Amniotic epithelial cell (primary cell): ENCODE data around the gene FGD6.
"Not testable (repeated sequence)": the region's sequence is repeated elsewhere in the genome, so short reads cannot be mapped to it uniquely, and the experiment has no call there.

ENCODE experiments used
- DNase-seq: peaks from one replicate; pipeline ENCODE4 v3.0.0-alpha.2; 2010; ENCODE audit warnings: low read depth

Gene FGD6

GRCh38 chr12:95234187-95234586 is 16.9 kb upstream of the FGD6 start:
- DNase-seq, result not testable (repeated sequence)

- peak; percentile 83 for DNase-seq
Observed at GRCh38 chr12:95231190-95231589, 13.9 kb upstream of the FGD6 start.

- no peak for DNase-seq
Observed at GRCh38 chr12:95230313-95230712, 13.0 kb upstream of the FGD6 start.

- DNase-seq, result no peak
Observed at GRCh38 chr12:95229636-95230035, 12.4 kb upstream of the FGD6 start.

GRCh38 chr12:95228617-95229016 is 11.3 kb upstream of the FGD6 start:
- DNase-seq, result no peak

- DNase-seq, result no peak
Observed at GRCh38 chr12:95227818-95228356, 10.6 kb upstream of the FGD6 start.

GRCh38 chr12:95225645-95226212 is 8.5 kb upstream of the FGD6 start:
- DNase-seq, result no peak

GRCh38 chr12:95224202-95225170 is 7.2 kb upstream of the FGD6 start:
- DNase-seq, result peak; percentile 82

- no peak for DNase-seq
Observed at GRCh38 chr12:95220726-95221125, 3.5 kb upstream of the FGD6 start.

- no peak for DNase-seq
Observed at GRCh38 chr12:95220190-95220589, 2.9 kb upstream of the FGD6 start.

GRCh38 chr12:95218150-95219133 is 1.2 kb upstream of the FGD6 start:
- DNase-seq, result peak; percentile 47

GRCh38 chr12:95216711-95217376 is 423 bp downstream of the FGD6 start:
- DNase-seq, result no peak

GRCh38 chr12:95215949-95216348 is 1.3 kb downstream of the FGD6 start:
- DNase-seq, result peak; percentile 73

GRCh38 chr12:95214466-95214865 is 2.8 kb downstream of the FGD6 start:
- no peak for DNase-seq

GRCh38 chr12:95213928-95214327 is 3.3 kb downstream of the FGD6 start:
- DNase-seq, result peak; percentile 30

GRCh38 chr12:95213119-95213518 is 4.1 kb downstream of the FGD6 start:
- no peak for DNase-seq

GRCh38 chr12:95212586-95212985 is 4.7 kb downstream of the FGD6 start:
- DNase-seq, result no peak

- DNase-seq, result no peak
Observed at GRCh38 chr12:95208678-95209077, 8.6 kb downstream of the FGD6 start.

GRCh38 chr12:95207407-95207806 is 9.9 kb downstream of the FGD6 start:
- no peak for DNase-seq

GRCh38 chr12:95206916-95207315 is 10.4 kb downstream of the FGD6 start:
- DNase-seq, result no peak

- DNase-seq, result peak; percentile 94
Observed at GRCh38 chr12:95205685-95206084, 11.6 kb downstream of the FGD6 start.
